Upper lobe of left lung (tissue), 4 donors: ENCODE results near the gene MYADML2.

Experiments used
- POLR2AphosphoS5 ChIP-seq, 2 donors: sonication (generic); formaldehyde crosslinking; IDR thresholded peaks; one replicate each; pipeline ENCODE4 v1.5.1; 2017; ENCODE audit warnings: antibody characterized with exemption in 2 of 2
- TF ChIP-seq, protein P1 (sequence below), 6 experiments: fragments of 450-650 bp in 4 of 6; fragments of 200-600 bp in 2 of 6; sonication (generic) in 2 of 6; IDR thresholded peaks; one replicate each; pipeline ENCODE4 v1.5.1; 2016 to 2019; ENCODE audit warnings: antibody characterized with exemption in 6 of 6

DNA sequence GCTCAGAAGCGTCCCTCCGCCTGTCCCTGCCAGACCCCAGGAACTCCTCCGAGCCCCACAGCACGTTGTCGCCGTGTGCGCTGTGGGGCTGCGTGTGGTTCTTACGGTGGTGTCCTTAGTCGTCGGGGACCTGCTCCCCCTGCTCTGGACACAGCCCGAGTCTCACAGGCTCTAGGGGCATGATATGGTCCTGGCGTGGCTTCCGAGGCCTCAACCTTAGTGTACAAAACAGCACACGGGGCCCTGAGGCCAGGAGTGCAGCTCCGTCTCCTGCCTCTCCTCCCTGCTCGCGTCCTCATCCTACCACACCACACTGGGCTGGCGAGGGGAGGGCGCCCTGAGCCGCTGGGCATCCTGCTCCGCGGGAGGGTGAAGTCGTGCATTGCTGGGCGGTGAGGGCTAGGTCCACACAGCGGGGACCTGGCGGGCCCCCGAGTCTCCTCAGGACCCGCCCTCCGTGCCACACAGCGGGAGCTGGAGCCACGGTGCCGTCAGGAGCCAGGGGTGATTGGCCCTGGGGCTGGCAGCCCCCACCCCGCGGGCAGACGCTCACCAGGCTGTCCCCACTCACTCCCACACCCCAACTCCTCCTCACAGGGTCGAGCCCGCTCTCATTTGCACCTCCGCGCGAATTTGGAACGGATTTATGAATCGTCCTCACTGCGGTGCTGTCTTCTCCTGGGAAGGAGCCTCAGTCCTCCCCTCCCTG is 18.3 kb downstream of the MYADML2 start:
- TF ChIP-seq, protein P1, sequence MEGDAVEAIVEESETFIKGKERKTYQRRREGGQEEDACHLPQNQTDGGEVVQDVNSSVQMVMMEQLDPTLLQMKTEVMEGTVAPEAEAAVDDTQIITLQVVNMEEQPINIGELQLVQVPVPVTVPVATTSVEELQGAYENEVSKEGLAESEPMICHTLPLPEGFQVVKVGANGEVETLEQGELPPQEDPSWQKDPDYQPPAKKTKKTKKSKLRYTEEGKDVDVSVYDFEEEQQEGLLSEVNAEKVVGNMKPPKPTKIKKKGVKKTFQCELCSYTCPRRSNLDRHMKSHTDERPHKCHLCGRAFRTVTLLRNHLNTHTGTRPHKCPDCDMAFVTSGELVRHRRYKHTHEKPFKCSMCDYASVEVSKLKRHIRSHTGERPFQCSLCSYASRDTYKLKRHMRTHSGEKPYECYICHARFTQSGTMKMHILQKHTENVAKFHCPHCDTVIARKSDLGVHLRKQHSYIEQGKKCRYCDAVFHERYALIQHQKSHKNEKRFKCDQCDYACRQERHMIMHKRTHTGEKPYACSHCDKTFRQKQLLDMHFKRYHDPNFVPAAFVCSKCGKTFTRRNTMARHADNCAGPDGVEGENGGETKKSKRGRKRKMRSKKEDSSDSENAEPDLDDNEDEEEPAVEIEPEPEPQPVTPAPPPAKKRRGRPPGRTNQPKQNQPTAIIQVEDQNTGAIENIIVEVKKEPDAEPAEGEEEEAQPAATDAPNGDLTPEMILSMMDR (IDR thresholded peaks at IDR 0.05), result no peak
- no peak for TF ChIP-seq POLR2AphosphoS5 (IDR thresholded peaks at IDR 0.05)
